HepG2 (cell line): ENCODE data around the gene DPY19L3. TPM values are rescaled to one million over a fixed set of nuclear protein-coding genes. Genes with fewer than 3 reads are reported as not detected.

Experiments used
- ATAC-seq: fragments of 200-7000 bp; cut with Tn5 transposase; 3 replicates; pipeline ENCODE4 v1.9.1; 2020; ENCODE audit warnings: mild to moderate bottlenecking, moderate library complexity
- BruUV-seq: library from RNA; stranded (reverse); fragments of 400-500 nt; replicated peaks from 2 replicates; lab custom pipeline; 2021; lab: Mats Ljungman, UMichigan
- CTCF ChIA-PET: fragments of 300-600 bp; formaldehyde crosslinking; extraction: SDS; loops from one replicate; lab custom pipeline; 2021; ENCODE audit warnings: low total read pairs, inconsistent platforms, low intra/inter-chr PET ratio; lab: Yijun Ruan, JAX
- POLR2A ChIA-PET: fragments of 350-600 bp; sonication (Branson Sonifier 250); formaldehyde crosslinking; loops from one replicate; lab custom pipeline; 2020; ENCODE audit warnings: antibody characterized with exemption, inconsistent platforms; lab: Yijun Ruan, JAX
- DNase-seq: peaks from one replicate; pipeline ENCODE4 v3.0.0-alpha.2; 2015; ENCODE audit warnings: low spot score
- FAIRE-seq: peaks from 3 replicates; lab custom pipeline; 2011; peaks lifted over from hg19 to GRCh38; lab: Jason Lieb, UNC
- H2AFZ ChIP-seq: one replicate; pipeline ENCODE4 v1.6.1; 2011; ENCODE audit warnings: low read length, inconsistent platforms
- H3K27ac ChIP-seq: fragments of 300-600 bp; 3 replicates; pipeline ENCODE4 v1.8.0; 2011; ENCODE audit warnings: mixed run types, mild to moderate bottlenecking, mixed read lengths, low read length, inconsistent platforms; ENCODE audit not compliant: insufficient read depth; ENCODE audit errors: extremely low read length
- H3K27me3 ChIP-seq, 2 experiments: fragments of 200-600 bp in 1 of 2; 2 replicates in 1 of 2; 3 replicates in 1 of 2; pipeline versions ENCODE4 v1.6.0 to v1.8.0; 2011; ENCODE audit warnings: low read length in 2 of 2, mild to moderate bottlenecking in 2 of 2, moderate library complexity in 2 of 2, inconsistent platforms in 1 of 2; ENCODE audit not compliant: insufficient read depth in 2 of 2, control insufficient read depth in 1 of 2
- H3K36me3 ChIP-seq, 2 experiments: fragments of 200-600 bp in 1 of 2; replicated peaks in 1 of 2; 2 replicates in 1 of 2; 3 replicates in 1 of 2; pipeline versions ENCODE4 v1.5.1 to v1.8.0; 2011; ENCODE audit warnings: low read length in 2 of 2, inconsistent platforms in 1 of 2; ENCODE audit not compliant: insufficient read depth in 2 of 2, control insufficient read depth in 1 of 2
- H3K4me1 ChIP-seq: 2 replicates; pipeline ENCODE4 v1.5.1; 2012; ENCODE audit warnings: low read length, inconsistent platforms; ENCODE audit not compliant: insufficient read depth
- H3K4me2 ChIP-seq: 2 replicates; pipeline ENCODE4 v1.6.0; 2011; ENCODE audit warnings: low read depth, low read length, inconsistent platforms
- H3K4me3 ChIP-seq, 3 experiments: fragments of 200-600 bp in 1 of 3; sonication (generic), shearing (Covaris generic) in 1 of 3; replicated peaks in 1 of 3; 2 replicates each; pipeline ENCODE4 v1.5.1; 2011 to 2016; ENCODE audit warnings: low read length in 3 of 3, inconsistent platforms in 2 of 3, low read depth in 2 of 3, mild to moderate bottlenecking in 2 of 3, control low read depth in 1 of 3, mixed read lengths in 1 of 3; ENCODE audit not compliant: insufficient read depth in 1 of 3
- H3K79me2 ChIP-seq: one replicate; pipeline ENCODE4 v1.6.1; 2011; ENCODE audit warnings: low read length, inconsistent platforms; ENCODE audit not compliant: insufficient read depth
- H3K9ac ChIP-seq: 2 replicates; pipeline ENCODE4 v1.6.0; 2011; ENCODE audit warnings: mild to moderate bottlenecking, low read depth, low read length, inconsistent platforms; ENCODE audit not compliant: insufficient read depth
- H3K9me3 ChIP-seq: 2 replicates; pipeline ENCODE4 v1.5.1; 2012; ENCODE audit warnings: mild to moderate bottlenecking, low read length
- H4K20me1 ChIP-seq: 2 replicates; pipeline ENCODE4 v1.6.0; 2011; ENCODE audit warnings: inconsistent platforms, mild to moderate bottlenecking, low read length, moderate library complexity; ENCODE audit not compliant: insufficient read depth
- BRCA1 ChIP-seq: sonication (generic); formaldehyde crosslinking; IDR thresholded peaks from 2 replicates; pipeline ENCODE4 v1.4.0; 2020; ENCODE audit warnings: missing genetic modification reagents
- CREB1 ChIP-seq, 2 experiments: fragments of 450-650 bp in 1 of 2; IDR thresholded peaks; 2 replicates each; pipeline ENCODE4 v1.6.1; 2016 to 2017; ENCODE audit warnings: control low read depth in 1 of 2, mild to moderate bottlenecking in 1 of 2, missing compliant biosample characterization in 1 of 2, missing genetic modification characterization in 1 of 2
- MBNL3 ChIP-seq: fragments of 250-450 bp; sonication (Bioruptor Pico); conservative IDR thresholded peaks from 2 replicates; pipeline ENCODE4 v1.8.0; 2022; ENCODE audit warnings: mild to moderate bottlenecking, inconsistent platforms
- TGIF2 ChIP-seq: IDR thresholded peaks from 2 replicates; pipeline ENCODE4 v1.6.1; 2016; ENCODE audit warnings: control low read depth, missing compliant biosample characterization
- WGBS: methylation state at CpG from one replicate; pipeline ENCODE4 v1.1.6; 2017; ENCODE audit warnings: low lambda C conversion rate; 5-methylcytosine and 5-hydroxymethylcytosine counted together
- in situ Hi-C: cut with HindIII; loops from 2 replicates; pipeline ENCODE4 v1.10.0; 2017; ENCODE audit warnings: low pct_unique_long_range_greater_than_20kb; ENCODE audit not compliant: extremely low pct_ligation_motif_present
- intact Hi-C: fragments of 100-400 bp; cut with micrococcal nuclease; formaldehyde crosslinking; loops from one replicate; pipeline ENCODE4 v1.10.0; 2022; ENCODE audit not compliant: unreplicated experiment
- polyA plus RNA-seq, 8 experiments: library from polyadenylated mRNA; depleted of rRNA in 3 of 8; stranded (reverse) in 7 of 8; unstranded in 1 of 8; fragments of >200 nt; fragmentation: Illumina TruSeq in 4 of 8; extraction: Trizol in 4 of 8; gene quantifications; 2 replicates each; pipeline versions ENCODE4 v1.2.1 to v1.2.3, GENCODE V29; 2011 to 2016; ENCODE audit warnings: low read depth in 4 of 8, missing spikeins in 1 of 8, mixed read lengths in 1 of 8; ENCODE audit not compliant: insufficient read depth in 1 of 8
- total RNA-seq, 5 experiments: library from RNA; depleted of rRNA; stranded (reverse); fragments of >200 nt; fragmentation: Illumina TruSeq; extraction: Trizol; gene quantifications; 2 replicates each; pipeline ENCODE4 v1.2.3, GENCODE V29; 2016; ENCODE audit warnings: low read depth in 1 of 5
- TF ChIP-seq, protein P1 (sequence below): sonication (generic); formaldehyde crosslinking; IDR thresholded peaks from 2 replicates; pipeline ENCODE4 v1.4.0; 2020; ENCODE audit warnings: missing genetic modification reagents, mild to moderate bottlenecking, borderline replicate concordance
- TF ChIP-seq, protein P2 (sequence below): sonication (generic); formaldehyde crosslinking; IDR thresholded peaks from 2 replicates; pipeline ENCODE4 v1.4.0; 2020; ENCODE audit warnings: missing genetic modification reagents

DPY19L3 gene
- total and polyA plus RNA-seq, 2 of the 13 experiments (the other 11 are each of a cell fraction or from before 2014, with no cell fraction given), result 21.6 to 25.2 TPM

DNA sequence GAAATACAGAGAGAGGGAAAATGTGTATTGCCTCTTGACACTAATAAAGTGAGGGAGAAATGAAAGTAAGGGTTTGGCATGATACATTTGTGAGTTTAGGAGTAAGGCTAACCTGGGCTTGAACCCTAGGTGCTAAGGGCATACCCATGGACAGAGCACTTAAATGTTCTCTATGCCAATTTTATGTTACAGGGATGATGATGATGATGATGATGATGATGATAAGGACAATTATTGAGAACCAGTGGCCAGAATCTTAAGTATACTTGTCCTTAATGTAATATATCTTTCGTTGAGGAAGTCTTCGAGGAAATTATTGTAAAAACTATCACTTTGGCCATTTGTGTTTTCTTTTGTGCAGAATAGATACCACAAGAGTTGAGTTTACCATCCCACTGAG is 33.2 kb downstream of the DPY19L3 start:
- TF ChIP-seq MBNL3 (CRISPR knock-in tag) (no peak), CREB1 (IDR thresholded peaks at IDR 0.05) (0 out of 2 replicates have a peak, but pooled peaks have one; percentile 30), CREB1 (CRISPR knock-in tag; IDR thresholded peaks at IDR 0.05) (no peak), TGIF2 (CRISPR knock-in tag) (no peak), BRCA1 (CRISPR knock-in tag) (no peak)
- TF ChIP-seq, protein P1, sequence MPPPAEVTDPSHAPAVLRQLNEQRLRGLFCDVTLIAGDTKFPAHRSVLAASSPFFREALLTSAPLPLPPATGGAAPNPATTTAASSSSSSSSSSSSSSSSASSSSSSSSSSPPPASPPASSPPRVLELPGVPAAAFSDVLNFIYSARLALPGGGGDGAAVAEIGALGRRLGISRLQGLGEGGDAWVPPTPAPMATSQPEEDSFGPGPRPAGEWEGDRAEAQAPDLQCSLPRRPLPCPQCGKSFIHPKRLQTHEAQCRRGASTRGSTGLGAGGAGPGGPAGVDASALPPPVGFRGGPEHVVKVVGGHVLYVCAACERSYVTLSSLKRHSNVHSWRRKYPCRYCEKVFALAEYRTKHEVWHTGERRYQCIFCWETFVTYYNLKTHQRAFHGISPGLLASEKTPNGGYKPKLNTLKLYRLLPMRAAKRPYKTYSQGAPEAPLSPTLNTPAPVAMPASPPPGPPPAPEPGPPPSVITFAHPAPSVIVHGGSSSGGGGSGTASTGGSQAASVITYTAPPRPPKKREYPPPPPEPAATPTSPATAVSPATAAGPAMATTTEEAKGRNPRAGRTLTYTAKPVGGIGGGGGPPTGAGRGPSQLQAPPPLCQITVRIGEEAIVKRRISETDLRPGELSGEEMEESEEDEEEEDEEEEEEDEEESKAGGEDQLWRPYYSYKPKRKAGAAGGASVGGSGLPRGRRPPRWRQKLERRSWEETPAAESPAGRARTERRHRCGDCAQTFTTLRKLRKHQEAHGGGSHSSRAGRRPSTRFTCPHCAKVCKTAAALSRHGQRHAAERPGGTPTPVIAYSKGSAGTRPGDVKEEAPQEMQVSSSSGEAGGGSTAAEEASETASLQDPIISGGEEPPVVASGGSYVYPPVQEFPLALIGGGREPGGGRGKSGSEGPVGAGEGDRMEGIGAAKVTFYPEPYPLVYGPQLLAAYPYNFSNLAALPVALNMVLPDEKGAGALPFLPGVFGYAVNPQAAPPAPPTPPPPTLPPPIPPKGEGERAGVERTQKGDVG (CRISPR knock-in tag), result no peak
- TF ChIP-seq, protein P2, sequence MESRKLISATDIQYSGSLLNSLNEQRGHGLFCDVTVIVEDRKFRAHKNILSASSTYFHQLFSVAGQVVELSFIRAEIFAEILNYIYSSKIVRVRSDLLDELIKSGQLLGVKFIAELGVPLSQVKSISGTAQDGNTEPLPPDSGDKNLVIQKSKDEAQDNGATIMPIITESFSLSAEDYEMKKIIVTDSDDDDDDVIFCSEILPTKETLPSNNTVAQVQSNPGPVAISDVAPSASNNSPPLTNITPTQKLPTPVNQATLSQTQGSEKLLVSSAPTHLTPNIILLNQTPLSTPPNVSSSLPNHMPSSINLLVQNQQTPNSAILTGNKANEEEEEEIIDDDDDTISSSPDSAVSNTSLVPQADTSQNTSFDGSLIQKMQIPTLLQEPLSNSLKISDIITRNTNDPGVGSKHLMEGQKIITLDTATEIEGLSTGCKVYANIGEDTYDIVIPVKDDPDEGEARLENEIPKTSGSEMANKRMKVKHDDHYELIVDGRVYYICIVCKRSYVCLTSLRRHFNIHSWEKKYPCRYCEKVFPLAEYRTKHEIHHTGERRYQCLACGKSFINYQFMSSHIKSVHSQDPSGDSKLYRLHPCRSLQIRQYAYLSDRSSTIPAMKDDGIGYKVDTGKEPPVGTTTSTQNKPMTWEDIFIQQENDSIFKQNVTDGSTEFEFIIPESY, result no peak
- ATAC-seq (no peak), DNase-seq (no peak), FAIRE-seq (no peak)
- H3K27ac ChIP-seq, result no peak overlapping the region
- H3K27me3 ChIP-seq, result no peaks in the 10 kb centered on the region
- no peaks in the 10 kb centered on the region for H3K79me2 ChIP-seq
- 92% methylated on average over 2 of the region's 2 CpGs for whole genome bisulfite sequencing
- no TSS peak for BruUV-seq
- POLR2A ChIA-PET, result no interaction called here
- in situ Hi-C loops, result no loop called here
- peaks cover 10 to 63% of the 10 kb centered on the region in 2 experiments for H3K36me3 ChIP-seq
- intact Hi-C loops, result no loop called here
- CTCF ChIA-PET, result no interaction called here
- no peaks in the 10 kb centered on the region for H3K9me3 ChIP-seq
- no peak overlapping the region for H3K4me2 ChIP-seq
- H3K9ac ChIP-seq, result no peak overlapping the region
- H3K4me1 ChIP-seq, result no peaks in the 10 kb centered on the region
- no peaks in the 10 kb centered on the region for H4K20me1 ChIP-seq
- no peak overlapping the region for H3K4me3 ChIP-seq
- H2AFZ ChIP-seq, result no peak overlapping the region
